ENCODE data around the gene TCTN1. TPM values are rescaled to one million over a fixed set of nuclear protein-coding genes. Genes with fewer than 3 reads are reported as not detected.

Gene TCTN1
- total and polyA plus RNA-seq, 11 donors, result 12.6 to 27.7 (median 19.0) TPM

- Histone ChIP-seq H3K36me3 (peaks cover 0 to 21% (median 6%) of the 10 kb centered on the region in 9 donors), H3K4me3 (no peak overlapping the region), H3K27ac (no peak overlapping the region), H3K27me3 (no peaks in the 10 kb centered on the region), H3K9me3 (no peaks in the 10 kb centered on the region), H3K4me1 (peaks cover 4 to 33% (median 15%) of the 10 kb centered on the region in 12 donors)
- TF ChIP-seq POLR2A (IDR thresholded peaks at IDR 0.05), result no peak
- TF ChIP-seq CTCF (IDR thresholded peaks at IDR 0.05), result no peak
- WGBS, 4 donors, result 67 to 79% (median 73%) methylated on average over 7 of the region's 7 CpGs
- ATAC-seq, result no peak
- intact Hi-C loops (cut with DNase I), result loop anchor here in 1 of 10 donors (10.0 kb wide), 1 partner anchor 60 kb away; the partner anchor contains the start of gene PPP1CC
- no peak for DNase-seq
Measured at GRCh38 chr12:110684312-110684836, 70.4 kb downstream of the TCTN1 start.

GRCh38 chr12:110686294-110686903 is 72.5 kb downstream of the TCTN1 start:
- no peak for ATAC-seq

GRCh38 chr12:110687396-110688169 is 73.7 kb downstream of the TCTN1 start:
- Histone ChIP-seq H3K27ac (no peak overlapping the region), H3K27me3 (no peaks in the 10 kb centered on the region), H3K9me3 (no peaks in the 10 kb centered on the region), H3K4me3 (peak overlapping the region in 9 of 12 donors; percentile 65 to 87 (median 76)), H3K36me3 (peaks cover 0 to 11% (median 2%) of the 10 kb centered on the region in 9 donors), H3K4me1 (peaks cover 4 to 57% (median 22%) of the 10 kb centered on the region in 12 donors)
- TF ChIP-seq POLR2A (IDR thresholded peaks at IDR 0.05), result no peak
- TF ChIP-seq CTCF (IDR thresholded peaks at IDR 0.05), result no peak
- DNase-seq, result no peak
- 74 to 84% (median 78%) methylated on average over 15 of the region's 15 CpGs for WGBS, 4 donors
- intact Hi-C loops (cut with DNase I), result loop anchor here in 1 of 10 donors (10.0 kb wide), 1 partner anchor 57 kb away; the partner anchor contains the start of gene PPP1CC
- no peak for ATAC-seq

More at GRCh38 chr12:110686294-110686903, 72.5 kb downstream of the TCTN1 start:
- Histone ChIP-seq H3K4me3 (no peak overlapping the region), H3K4me1 (peaks cover 4 to 45% (median 22%) of the 10 kb centered on the region in 12 donors), H3K27ac (no peak overlapping the region), H3K36me3 (peaks cover 0 to 20% (median 6%) of the 10 kb centered on the region in 9 donors), H3K9me3 (no peaks in the 10 kb centered on the region), H3K27me3 (no peaks in the 10 kb centered on the region)
- 88 to 98% (median 96%) methylated on average over 3 of the region's 3 CpGs for WGBS, 4 donors
- intact Hi-C loops (cut with DNase I), result loop anchor here in 1 of 10 donors (10.0 kb wide), 1 partner anchor 58 kb away; the partner anchor contains the start of gene PPP1CC
- DNase-seq, result no peak
- no peak for TF ChIP-seq POLR2A (IDR thresholded peaks at IDR 0.05)
- TF ChIP-seq CTCF (IDR thresholded peaks at IDR 0.05), result no peak
